Heart left ventricle (tissue), 13 donors: ENCODE results near the gene GABARAP.

ENCODE experiments used
- CTCF ChIP-seq, 12 donors: fragments of 200-600 bp; sonication (generic) in 4 of 12; IDR thresholded peaks; one replicate each; pipeline versions ENCODE4 v1.5.0 to v1.8.0; 2018 to 2022; ENCODE audit warnings: antibody characterized with exemption in 12 of 12, mild to moderate bottlenecking in 5 of 12
- POLR2A ChIP-seq, 2 donors: fragments of 450-650 bp; IDR thresholded peaks; one replicate each; pipeline ENCODE4 v1.6.1; 2017; ENCODE audit warnings: antibody characterized with exemption in 2 of 2, mild to moderate bottlenecking in 2 of 2, moderate library complexity in 2 of 2
- donor health status: ischemic (EF 13 %, LVEDD 7.1; RV severe dilation, severe dysfunction).
- donor health status: DM: no; HTN: yes; CAD: no.
- donor health status: DM: no; HTN: no; CAD: no.
- donor health status: ischemic (EF 25% LVEDD 6.9; RV normal size, moderate dysfunction).
- donor health status: ischemic (EF 25% LVEDD 5.7; RV mildly dilated, moderate dysfunction).
- donor health status: ischemic (EF 35%, LVEDD 5.7; RV mildly dilated, moderate dysfunction).
- donor health status: nonischemic (EF 11% LVEDD 7.7; RV severe dilation, severe dysfunction).
- donor health status: DM: yes; HTN: yes; CAD: no.
- donor health status: PGD.
- donor health status: ischemic (EF 29% LVEDD 5.4; RV normal size, mild dysfunction).
- donor health status: nonischemic (EF 23%, LVEDD 6.1; RV moderate dilation, normal function).

GRCh38 chr17:7224661-7225111 is 17.6 kb downstream of the GABARAP start:
- TF ChIP-seq POLR2A (IDR thresholded peaks at IDR 0.05) (no peak), CTCF (IDR thresholded peaks at IDR 0.05) (no peak)
